Smooth muscle cell (in vitro differentiated cells): ENCODE measurements around the gene HOXB3. TPM values are rescaled to one million over a fixed set of nuclear protein-coding genes. Genes with fewer than 3 reads are reported as not detected.

Experiments
- DNase-seq: peaks from one replicate; lab custom pipeline; 2025; ENCODE audit not compliant: unreplicated experiment; lab: John Stamatoyannopoulos, UW
- H2AFZ ChIP-seq: fragments of 200-600 bp; sonication (generic); 2 replicates; pipeline ENCODE4 v1.6.0; 2016; ENCODE audit warnings: antibody characterized with exemption, low read depth, mild to moderate bottlenecking
- H3F3A ChIP-seq: fragments of 200-600 bp; sonication (generic); 2 replicates; pipeline ENCODE4 v1.6.0; 2017; ENCODE audit warnings: antibody characterized with exemption, low read depth
- H3K27ac ChIP-seq: fragments of 200-600 bp; sonication (generic); 2 replicates; pipeline ENCODE4 v1.5.1; 2016; ENCODE audit warnings: low read depth, mild to moderate bottlenecking
- H3K27me3 ChIP-seq: fragments of 200-600 bp; sonication (generic); 2 replicates; pipeline ENCODE4 v1.6.1; 2016; ENCODE audit warnings: low read depth, mild to moderate bottlenecking
- H3K36me3 ChIP-seq: fragments of 200-600 bp; sonication (generic); 2 replicates; pipeline ENCODE4 v1.5.1; 2016; ENCODE audit warnings: low read depth
- H3K4me1 ChIP-seq: fragments of 200-600 bp; sonication (generic); 2 replicates; pipeline ENCODE4 v1.5.1; 2016; ENCODE audit warnings: low read depth
- H3K4me2 ChIP-seq: fragments of 200-600 bp; sonication (generic); 2 replicates; pipeline ENCODE4 v1.6.0; 2016; ENCODE audit warnings: mild to moderate bottlenecking
- H3K4me3 ChIP-seq: fragments of 200-600 bp; sonication (generic); 2 replicates; pipeline ENCODE4 v1.5.1; 2016; ENCODE audit warnings: mild to moderate bottlenecking
- H3K79me2 ChIP-seq: fragments of 200-600 bp; sonication (generic); 2 replicates; pipeline ENCODE4 v1.6.0; 2016; ENCODE audit warnings: low read depth, mild to moderate bottlenecking
- H3K9ac ChIP-seq: fragments of 200-600 bp; sonication (generic); 2 replicates; pipeline ENCODE4 v1.6.0; 2016; ENCODE audit warnings: low read depth
- H3K9me3 ChIP-seq: fragments of 200-600 bp; sonication (generic); replicated peaks from 2 replicates; pipeline ENCODE4 v1.5.1; 2016; ENCODE audit warnings: low read depth
- H4K20me1 ChIP-seq: fragments of 200-600 bp; sonication (generic); 2 replicates; pipeline ENCODE4 v1.6.0; 2016; ENCODE audit warnings: low read depth
- WGBS: methylation state at CpG from one replicate; pipeline ENCODE4 v1.1.7; 2016; ENCODE audit warnings: low lambda C conversion rate; 5-methylcytosine and 5-hydroxymethylcytosine counted together
- polyA plus RNA-seq: library from polyadenylated mRNA; unstranded; fragments of >200 nt; fragmentation: Nextera tagmentation; extraction: Ambion mirVana; gene quantifications from 2 replicates; pipeline ENCODE4 v1.2.1, GENCODE V29; 2016
- total RNA-seq: library from RNA; depleted of rRNA; stranded (reverse); fragments of >200 nt; gene quantifications from 2 replicates; pipeline ENCODE4 v1.2.3, GENCODE V29; 2014
- TF ChIP-seq, protein P1 (sequence below): fragments of 200-600 bp; sonication (generic); IDR thresholded peaks from 2 replicates; pipeline ENCODE4 v1.5.1; 2017; ENCODE audit warnings: borderline replicate concordance, mild to moderate bottlenecking, antibody characterized with exemption; ENCODE audit not compliant: insufficient read depth, poor library complexity, severe bottlenecking

HOXB3 gene
- total and polyA plus RNA-seq, 2 experiments from 2014 or later = 2.8 to 5.1 TPM

DNA sequence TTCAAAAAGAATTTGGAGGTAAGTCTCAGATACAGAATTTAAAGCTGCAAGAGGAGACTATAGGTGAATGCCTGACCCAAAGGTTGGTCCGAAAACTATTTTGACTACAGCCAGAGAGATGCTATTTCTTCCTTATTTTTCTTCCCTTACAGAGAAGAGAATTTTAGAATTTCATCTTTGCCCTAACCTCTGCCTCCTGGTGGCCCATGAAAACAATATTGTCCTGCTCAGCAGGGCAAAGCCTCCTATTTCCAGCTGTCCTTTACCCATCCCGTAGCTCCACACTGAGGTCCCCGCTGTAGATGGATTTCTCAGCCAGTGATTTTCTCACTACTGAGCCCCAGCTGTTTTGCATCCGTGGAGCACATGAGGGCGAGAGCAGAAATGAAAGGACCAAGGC lies 83.8 kb downstream of the HOXB3 start:
- H3K4me2 ChIP-seq = no peak overlapping the region
- H3K4me3 ChIP-seq = no peak overlapping the region
- H3K36me3 ChIP-seq = no peaks in the 10 kb centered on the region
- H3K27me3 ChIP-seq = no peaks in the 10 kb centered on the region
- peaks cover 28% of the 10 kb centered on the region for H3F3A ChIP-seq
- H3K27ac ChIP-seq = peak overlapping the region; percentile 93
- TF ChIP-seq, protein P1, sequence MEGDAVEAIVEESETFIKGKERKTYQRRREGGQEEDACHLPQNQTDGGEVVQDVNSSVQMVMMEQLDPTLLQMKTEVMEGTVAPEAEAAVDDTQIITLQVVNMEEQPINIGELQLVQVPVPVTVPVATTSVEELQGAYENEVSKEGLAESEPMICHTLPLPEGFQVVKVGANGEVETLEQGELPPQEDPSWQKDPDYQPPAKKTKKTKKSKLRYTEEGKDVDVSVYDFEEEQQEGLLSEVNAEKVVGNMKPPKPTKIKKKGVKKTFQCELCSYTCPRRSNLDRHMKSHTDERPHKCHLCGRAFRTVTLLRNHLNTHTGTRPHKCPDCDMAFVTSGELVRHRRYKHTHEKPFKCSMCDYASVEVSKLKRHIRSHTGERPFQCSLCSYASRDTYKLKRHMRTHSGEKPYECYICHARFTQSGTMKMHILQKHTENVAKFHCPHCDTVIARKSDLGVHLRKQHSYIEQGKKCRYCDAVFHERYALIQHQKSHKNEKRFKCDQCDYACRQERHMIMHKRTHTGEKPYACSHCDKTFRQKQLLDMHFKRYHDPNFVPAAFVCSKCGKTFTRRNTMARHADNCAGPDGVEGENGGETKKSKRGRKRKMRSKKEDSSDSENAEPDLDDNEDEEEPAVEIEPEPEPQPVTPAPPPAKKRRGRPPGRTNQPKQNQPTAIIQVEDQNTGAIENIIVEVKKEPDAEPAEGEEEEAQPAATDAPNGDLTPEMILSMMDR = no peak
- no peak overlapping the region for H2AFZ ChIP-seq
- no peak for DNase-seq
- WGBS = 88% methylated on average over 5 of the region's 5 CpGs
- no peaks in the 10 kb centered on the region for H4K20me1 ChIP-seq
- no peaks in the 10 kb centered on the region for H3K9me3 ChIP-seq
- no peaks in the 10 kb centered on the region for H3K4me1 ChIP-seq
- H3K79me2 ChIP-seq = no peaks in the 10 kb centered on the region
- no peak overlapping the region for H3K9ac ChIP-seq

DNA sequence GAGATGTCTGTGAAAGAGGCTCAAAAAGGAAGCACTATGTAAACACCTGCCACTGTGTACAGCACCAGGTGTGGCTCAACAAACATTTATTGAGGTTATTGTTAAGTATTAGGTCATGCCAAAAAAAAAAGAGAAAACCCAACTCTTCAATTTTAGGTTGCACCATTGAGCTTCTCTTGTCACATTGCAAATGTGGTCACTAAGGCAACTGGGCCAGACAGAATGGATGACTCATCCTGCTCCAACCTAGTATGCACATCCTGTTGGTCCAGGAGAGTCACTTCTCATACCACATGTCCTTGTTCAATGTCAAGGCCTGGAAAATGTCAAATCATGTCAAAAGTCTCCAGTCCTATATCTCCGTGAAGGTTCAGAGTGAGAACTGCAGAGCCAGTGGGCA lies 84.3 kb downstream of the HOXB3 start:
- Histone ChIP-seq H4K20me1 (no peaks in the 10 kb centered on the region), H3K4me2 (peak overlapping the region; percentile 37), H3K27me3 (no peaks in the 10 kb centered on the region), H3K4me1 (no peaks in the 10 kb centered on the region), H3K27ac (peak overlapping the region; percentile 93), H3K79me2 (no peaks in the 10 kb centered on the region), H3F3A (peaks cover 33% of the 10 kb centered on the region), H3K4me3 (no peak overlapping the region), H2AFZ (no peak overlapping the region), H3K36me3 (no peaks in the 10 kb centered on the region), H3K9me3 (no peaks in the 10 kb centered on the region), H3K9ac (peak overlapping the region; percentile 74)
- DNase-seq = no peak
- TF ChIP-seq, protein P1 = no peak
- 9% methylated on average over 1 of the region's 1 CpG for WGBS

DNA sequence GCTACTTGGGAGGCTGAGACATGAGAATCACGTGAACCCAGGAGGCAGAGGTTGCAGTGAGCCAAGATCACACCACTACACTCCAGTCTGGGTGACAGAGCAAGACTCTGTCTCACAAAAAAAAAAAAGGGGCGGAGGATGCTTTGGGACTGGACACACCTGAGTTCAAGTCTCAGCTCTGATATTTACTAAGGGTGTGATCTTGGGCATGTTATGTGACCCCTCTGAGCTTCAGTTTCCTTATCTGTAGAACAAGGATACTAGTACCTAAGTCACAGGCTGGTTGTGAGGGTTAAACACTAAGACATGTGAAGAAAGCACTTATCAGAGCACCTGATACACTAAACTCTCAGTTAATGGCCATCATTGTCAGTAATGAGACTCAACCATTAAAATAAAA lies 85.1 kb downstream of the HOXB3 start:
- 52% methylated on average over 2 of the region's 2 CpGs for WGBS
- H3K36me3 ChIP-seq = no peaks in the 10 kb centered on the region
- TF ChIP-seq, protein P1 = no peak
- H3K4me2 ChIP-seq = no peak overlapping the region
- H3K79me2 ChIP-seq = no peaks in the 10 kb centered on the region
- no peaks in the 10 kb centered on the region for H3K9me3 ChIP-seq
- no peak overlapping the region for H3K4me3 ChIP-seq
- H3K4me1 ChIP-seq = peaks cover 7% of the 10 kb centered on the region
- no peaks in the 10 kb centered on the region for H3K27me3 ChIP-seq
- DNase-seq = no peak
- no peak overlapping the region for H2AFZ ChIP-seq
- H3K9ac ChIP-seq = peak overlapping the region; percentile 74
- peaks cover 41% of the 10 kb centered on the region for H3F3A ChIP-seq
- H3K27ac ChIP-seq = peak overlapping the region; percentile 93
- no peaks in the 10 kb centered on the region for H4K20me1 ChIP-seq

DNA sequence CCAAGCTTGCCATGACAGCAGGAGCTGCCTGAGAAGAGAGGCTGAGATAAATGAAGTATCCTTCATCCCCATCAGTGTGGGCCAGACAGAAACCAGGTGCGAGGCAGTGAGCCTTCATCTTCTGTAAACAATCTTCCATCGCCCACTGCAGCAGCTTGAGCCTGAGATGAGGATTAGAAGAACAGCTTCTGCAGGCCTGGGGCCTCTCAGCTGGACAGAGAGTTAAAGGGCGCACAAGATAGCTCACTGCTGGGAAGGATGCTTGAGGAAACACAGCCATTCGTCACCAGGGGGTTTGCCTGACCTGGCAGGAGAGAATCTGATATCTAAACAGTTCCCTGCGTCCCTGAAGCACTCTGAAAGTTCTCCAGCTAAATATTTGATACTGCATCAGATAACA lies 86.3 kb downstream of the HOXB3 start:
- 1% methylated on average over 5 of the region's 5 CpGs for WGBS
- Histone ChIP-seq H3K4me2 (peak overlapping the region; percentile 13), H2AFZ (no peak overlapping the region), H3K36me3 (no peaks in the 10 kb centered on the region), H3K27ac (peak overlapping the region; percentile 93), H3K4me1 (peaks cover 8% of the 10 kb centered on the region), H3K27me3 (no peaks in the 10 kb centered on the region), H3K9ac (no peak overlapping the region), H3K9me3 (no peaks in the 10 kb centered on the region), H3F3A (peaks cover 47% of the 10 kb centered on the region), H3K79me2 (no peaks in the 10 kb centered on the region), H3K4me3 (no peak overlapping the region), H4K20me1 (no peaks in the 10 kb centered on the region)
- DNase-seq = no peak
- TF ChIP-seq, protein P1 = no peak
